Suprapubic skin (tissue), 4 donors: ENCODE results near the gene DCTD. TPM values are rescaled to one million over a fixed set of nuclear protein-coding genes. Genes with fewer than 3 reads are reported as not detected.

Source experiments
- DNase-seq, 2 donors: peaks; one replicate each; pipeline ENCODE4 v3.0.0-alpha.2; 2019; ENCODE audit warnings: low spot score in 2 of 2
- H3K27ac ChIP-seq: fragments of 200-600 bp; sonication (generic); one replicate; pipeline ENCODE4 v1.5.1; 2019
- H3K27me3 ChIP-seq: fragments of 200-600 bp; sonication (generic); one replicate; pipeline ENCODE4 v1.5.1; 2019
- H3K36me3 ChIP-seq: fragments of 200-600 bp; sonication (generic); one replicate; pipeline ENCODE4 v1.5.1; 2019
- H3K4me1 ChIP-seq: fragments of 200-600 bp; sonication (generic); one replicate; pipeline ENCODE4 v1.5.1; 2019
- H3K4me3 ChIP-seq: fragments of 200-600 bp; sonication (generic); one replicate; pipeline ENCODE4 v1.5.1; 2019; ENCODE audit warnings: mild to moderate bottlenecking
- H3K9me3 ChIP-seq: fragments of 200-600 bp; sonication (generic); one replicate; pipeline ENCODE4 v1.5.1; 2019
- CTCF ChIP-seq, 2 donors: fragments of 200-600 bp in 1 of 2; fragments of 450-650 bp in 1 of 2; sonication (generic) in 1 of 2; IDR thresholded peaks; one replicate each; pipeline ENCODE4 v1.5.1; 2016 to 2019; ENCODE audit warnings: antibody characterized with exemption in 2 of 2, mild to moderate bottlenecking in 1 of 2, moderate library complexity in 1 of 2
- EP300 ChIP-seq: sonication (generic); formaldehyde crosslinking; IDR thresholded peaks from one replicate; pipeline ENCODE4 v1.6.1; 2017; ENCODE audit warnings: antibody characterized with exemption
- POLR2A ChIP-seq, 2 donors: fragments of 450-650 bp; IDR thresholded peaks; one replicate each; pipeline ENCODE4 v1.6.1; 2017; ENCODE audit warnings: antibody characterized with exemption in 2 of 2, mild to moderate bottlenecking in 2 of 2, moderate library complexity in 2 of 2
- POLR2AphosphoS5 ChIP-seq, 3 donors: sonication (generic); formaldehyde crosslinking; IDR thresholded peaks; one replicate each; pipeline ENCODE4 v1.6.1; 2017; ENCODE audit warnings: antibody characterized with exemption in 3 of 3
- WGBS: methylation state at CpG from one replicate; pipeline ENCODE4 v1.1.5; 2018; 5-methylcytosine and 5-hydroxymethylcytosine counted together
- total RNA-seq, 4 donors: library from RNA; depleted of rRNA; stranded (reverse); fragments of >200 nt; gene quantifications; one replicate each; pipeline ENCODE4 v1.1.0, GENCODE V29; 2016

The DCTD gene
- total RNA-seq, 4 donors from 2014 or later = 32.7 to 40.7 (median 38.9) TPM

- TF ChIP-seq POLR2A (IDR thresholded peaks at IDR 0.05) (no peak), CTCF (IDR thresholded peaks at IDR 0.05) (no peak), POLR2AphosphoS5 (IDR thresholded peaks at IDR 0.05) (no peak), EP300 (no peak)
- WGBS = 97% methylated on average over 4 of the region's 4 CpGs
- H3K4me3 ChIP-seq = no peak overlapping the region
- H3K9me3 ChIP-seq = no peaks in the 10 kb centered on the region
- peaks cover 10% of the 10 kb centered on the region for H3K4me1 ChIP-seq
- H3K27me3 ChIP-seq = no peaks in the 10 kb centered on the region
- no peak for DNase-seq
- H3K36me3 ChIP-seq = no peaks in the 10 kb centered on the region
- H3K27ac ChIP-seq = no peak overlapping the region
These were observed 4.4 kb upstream of the DCTD start for GRCh38 chr4:182921608-182922007.

GRCh38 chr4:182920676-182921075, 3.5 kb upstream of the DCTD start:
- Histone ChIP-seq H3K27ac (no peak overlapping the region), H3K4me3 (no peak overlapping the region), H3K9me3 (no peaks in the 10 kb centered on the region), H3K36me3 (no peaks in the 10 kb centered on the region), H3K4me1 (peaks cover 16% of the 10 kb centered on the region), H3K27me3 (no peaks in the 10 kb centered on the region)
- WGBS = 87% methylated on average over 4 of the region's 4 CpGs
- no peak for TF ChIP-seq POLR2AphosphoS5 (IDR thresholded peaks at IDR 0.05)
- DNase-seq = no peak

- H3K4me1 ChIP-seq = peaks cover 16% of the 10 kb centered on the region
- no peak overlapping the region for H3K27ac ChIP-seq
- WGBS = 78% methylated on average over 7 of the region's 7 CpGs
- DNase-seq = no peak
- no peaks in the 10 kb centered on the region for H3K9me3 ChIP-seq
- no peak overlapping the region for H3K4me3 ChIP-seq
- TF ChIP-seq EP300 = no peak
- no peaks in the 10 kb centered on the region for H3K27me3 ChIP-seq
- peaks cover 14% of the 10 kb centered on the region for H3K36me3 ChIP-seq
These were observed 1.7 kb upstream of the DCTD start for GRCh38 chr4:182918791-182919302.

GRCh38 chr4:182918044-182918607, 940 bp upstream of the DCTD start:
- Histone ChIP-seq H3K4me3 (peak overlapping the region; percentile 70), H3K27me3 (no peaks in the 10 kb centered on the region), H3K27ac (peak overlapping the region; percentile 87), H3K4me1 (peaks cover 16% of the 10 kb centered on the region), H3K36me3 (peaks cover 22% of the 10 kb centered on the region), H3K9me3 (no peaks in the 10 kb centered on the region)
- DNase-seq = no peak
- TF ChIP-seq CTCF (IDR thresholded peaks at IDR 0.05) (no peak), EP300 (no peak), POLR2A (IDR thresholded peaks at IDR 0.05) (no peak), POLR2AphosphoS5 (IDR thresholded peaks at IDR 0.05) (no peak)
- WGBS = 60% methylated on average over 6 of the region's 12 CpGs

- DNase-seq = peak in 1 of 2 donors; percentile 82
These were observed 554 bp downstream of the DCTD start for GRCh38 chr4:182916483-182917181.

GRCh38 chr4:182914357-182914756, 2.8 kb downstream of the DCTD start:
- H3K27me3 ChIP-seq = no peaks in the 10 kb centered on the region
- no peak overlapping the region for H3K4me3 ChIP-seq
- no peak overlapping the region for H3K27ac ChIP-seq
- no peak for DNase-seq
- peaks cover 16% of the 10 kb centered on the region for H3K4me1 ChIP-seq
- H3K36me3 ChIP-seq = peaks cover 37% of the 10 kb centered on the region
- WGBS = 60% methylated on average over 4 of the region's 5 CpGs
- no peaks in the 10 kb centered on the region for H3K9me3 ChIP-seq
- TF ChIP-seq EP300 (no peak), CTCF (IDR thresholded peaks at IDR 0.05) (no peak), POLR2A (IDR thresholded peaks at IDR 0.05) (no peak), POLR2AphosphoS5 (IDR thresholded peaks at IDR 0.05) (no peak)

More at GRCh38 chr4:182916483-182917181, 554 bp downstream of the DCTD start:
- no peaks in the 10 kb centered on the region for H3K9me3 ChIP-seq
- WGBS = 39% methylated on average over 7 of the region's 38 CpGs
- TF ChIP-seq POLR2AphosphoS5 (IDR thresholded peaks at IDR 0.05) (peak in 1 of 3 donors; percentile 13), EP300 (no peak)
- peaks cover 30% of the 10 kb centered on the region for H3K36me3 ChIP-seq
- peaks cover 16% of the 10 kb centered on the region for H3K4me1 ChIP-seq
- H3K27ac ChIP-seq = peak overlapping the region; percentile 87
- H3K27me3 ChIP-seq = no peaks in the 10 kb centered on the region
- peak overlapping the region; percentile 70 for H3K4me3 ChIP-seq
